ENCODE measurements around the gene WDFY4.

Gene WDFY4

DNA sequence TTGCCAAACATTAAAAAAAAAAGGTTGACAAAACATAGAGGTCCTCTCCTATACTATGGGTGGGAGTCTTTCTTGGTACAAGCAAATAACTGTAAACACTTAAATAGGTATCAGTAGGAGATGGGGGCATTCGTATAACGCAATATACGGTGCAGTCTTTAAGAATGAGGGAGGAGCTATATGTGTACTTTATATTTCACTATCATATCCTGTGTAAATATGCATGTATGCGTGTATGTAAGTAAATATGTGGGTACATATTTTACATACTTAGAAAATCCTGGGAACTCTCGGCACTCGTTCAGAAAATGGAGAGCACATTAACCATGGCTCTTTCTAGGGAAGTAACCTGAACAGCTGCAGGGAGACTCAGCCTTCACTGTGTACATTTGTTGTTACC is 337.0 kb downstream of the WDFY4 start:
- no peaks in the 10 kb centered on the region for H3K36me3 ChIP-seq (ENCODE audit: insufficient read depth)
- H3K79me2 ChIP-seq (ENCODE audit: insufficient read depth, low read depth) = no peaks in the 10 kb centered on the region
- no peaks in the 10 kb centered on the region for H3K4me1 ChIP-seq (ENCODE audit: low read depth, poor library complexity, severe bottlenecking)
- H3K4me2 ChIP-seq = no peak overlapping the region
- H3K9ac ChIP-seq = no peak overlapping the region
- H2AFZ ChIP-seq (ENCODE audit: low read depth) = no peak overlapping the region
- no peaks in the 10 kb centered on the region for H4K20me1 ChIP-seq (ENCODE audit: insufficient read depth)
- TF ChIP-seq, protein P1, sequence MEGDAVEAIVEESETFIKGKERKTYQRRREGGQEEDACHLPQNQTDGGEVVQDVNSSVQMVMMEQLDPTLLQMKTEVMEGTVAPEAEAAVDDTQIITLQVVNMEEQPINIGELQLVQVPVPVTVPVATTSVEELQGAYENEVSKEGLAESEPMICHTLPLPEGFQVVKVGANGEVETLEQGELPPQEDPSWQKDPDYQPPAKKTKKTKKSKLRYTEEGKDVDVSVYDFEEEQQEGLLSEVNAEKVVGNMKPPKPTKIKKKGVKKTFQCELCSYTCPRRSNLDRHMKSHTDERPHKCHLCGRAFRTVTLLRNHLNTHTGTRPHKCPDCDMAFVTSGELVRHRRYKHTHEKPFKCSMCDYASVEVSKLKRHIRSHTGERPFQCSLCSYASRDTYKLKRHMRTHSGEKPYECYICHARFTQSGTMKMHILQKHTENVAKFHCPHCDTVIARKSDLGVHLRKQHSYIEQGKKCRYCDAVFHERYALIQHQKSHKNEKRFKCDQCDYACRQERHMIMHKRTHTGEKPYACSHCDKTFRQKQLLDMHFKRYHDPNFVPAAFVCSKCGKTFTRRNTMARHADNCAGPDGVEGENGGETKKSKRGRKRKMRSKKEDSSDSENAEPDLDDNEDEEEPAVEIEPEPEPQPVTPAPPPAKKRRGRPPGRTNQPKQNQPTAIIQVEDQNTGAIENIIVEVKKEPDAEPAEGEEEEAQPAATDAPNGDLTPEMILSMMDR (conservative IDR thresholded peaks at IDR 0.05; ENCODE audit: low read depth, low read length) = no peak
- no peak overlapping the region for H3K27ac ChIP-seq
- H3K4me3 ChIP-seq (IDR thresholded peaks at IDR 0.05; ENCODE audit: insufficient read depth, low read depth, low read length) = no peak overlapping the region
- H3K27me3 ChIP-seq (ENCODE audit: insufficient read depth, low read depth) = no peaks in the 10 kb centered on the region

DNA sequence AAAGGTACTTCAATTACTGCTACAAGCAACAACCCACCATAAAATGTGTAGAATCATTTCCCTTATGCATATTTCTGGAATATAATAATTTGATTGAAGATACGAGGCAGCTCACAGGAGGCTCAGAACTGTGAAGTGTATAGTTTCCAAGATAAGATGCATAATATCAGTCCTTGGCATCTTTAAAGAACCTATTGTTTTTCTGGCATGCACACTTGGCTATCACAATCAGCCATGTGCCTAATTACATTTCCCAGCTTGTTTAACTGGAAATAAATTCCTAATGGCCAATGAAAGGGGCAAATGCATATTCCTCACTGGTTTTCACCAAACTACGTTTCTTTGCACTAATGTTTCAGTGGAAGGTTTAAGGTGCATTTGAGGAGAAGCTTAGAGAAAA is 338.4 kb downstream of the WDFY4 start:
- no peaks in the 10 kb centered on the region for H4K20me1 ChIP-seq (ENCODE audit: insufficient read depth)
- H3K4me2 ChIP-seq = no peak overlapping the region
- H2AFZ ChIP-seq (ENCODE audit: low read depth) = no peak overlapping the region
- no peaks in the 10 kb centered on the region for H3K27me3 ChIP-seq (ENCODE audit: insufficient read depth, low read depth)
- no peak overlapping the region for H3K4me3 ChIP-seq (IDR thresholded peaks at IDR 0.05; ENCODE audit: insufficient read depth, low read depth, low read length)
- H3K79me2 ChIP-seq (ENCODE audit: insufficient read depth, low read depth) = no peaks in the 10 kb centered on the region
- TF ChIP-seq, protein P1 (conservative IDR thresholded peaks at IDR 0.05; ENCODE audit: low read depth, low read length) = no peak
- no peaks in the 10 kb centered on the region for H3K36me3 ChIP-seq (ENCODE audit: insufficient read depth)
- no peaks in the 10 kb centered on the region for H3K4me1 ChIP-seq (ENCODE audit: low read depth, poor library complexity, severe bottlenecking)
- H3K9ac ChIP-seq = no peak overlapping the region
- H3K27ac ChIP-seq = no peak overlapping the region

DNA sequence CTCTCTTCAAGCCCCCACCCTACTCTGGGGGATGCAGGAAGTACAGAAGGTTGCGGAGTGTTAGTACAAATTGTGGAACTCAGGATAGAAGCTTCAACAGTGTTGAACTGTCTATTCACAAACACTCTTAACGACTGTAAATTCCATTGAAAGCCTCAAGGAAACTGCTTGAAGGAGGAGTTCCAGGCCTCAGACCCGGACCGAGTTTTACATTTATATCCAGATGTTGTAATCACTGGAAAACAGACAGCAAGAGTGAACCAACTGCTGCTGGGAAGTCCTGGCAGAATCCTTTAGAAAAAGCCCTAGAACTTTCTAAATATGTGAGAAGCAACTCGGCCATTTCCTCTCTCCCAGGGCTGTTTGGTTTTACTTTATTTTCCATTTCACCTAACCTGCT is 339.1 kb downstream of the WDFY4 start:
- Histone ChIP-seq H3K27ac (no peak overlapping the region), H3K79me2 (ENCODE audit: insufficient read depth, low read depth) (no peaks in the 10 kb centered on the region), H3K27me3 (ENCODE audit: insufficient read depth, low read depth) (no peaks in the 10 kb centered on the region), H3K36me3 (ENCODE audit: insufficient read depth) (no peaks in the 10 kb centered on the region), H2AFZ (ENCODE audit: low read depth) (no peak overlapping the region), H3K4me2 (no peak overlapping the region), H3K4me1 (ENCODE audit: low read depth, poor library complexity, severe bottlenecking) (no peaks in the 10 kb centered on the region), H4K20me1 (ENCODE audit: insufficient read depth) (no peaks in the 10 kb centered on the region), H3K9ac (no peak overlapping the region), H3K4me3 (IDR thresholded peaks at IDR 0.05; ENCODE audit: insufficient read depth, low read depth, low read length) (no peak overlapping the region)
- TF ChIP-seq, protein P1 (conservative IDR thresholded peaks at IDR 0.05; ENCODE audit: low read depth, low read length) = no peak

DNA sequence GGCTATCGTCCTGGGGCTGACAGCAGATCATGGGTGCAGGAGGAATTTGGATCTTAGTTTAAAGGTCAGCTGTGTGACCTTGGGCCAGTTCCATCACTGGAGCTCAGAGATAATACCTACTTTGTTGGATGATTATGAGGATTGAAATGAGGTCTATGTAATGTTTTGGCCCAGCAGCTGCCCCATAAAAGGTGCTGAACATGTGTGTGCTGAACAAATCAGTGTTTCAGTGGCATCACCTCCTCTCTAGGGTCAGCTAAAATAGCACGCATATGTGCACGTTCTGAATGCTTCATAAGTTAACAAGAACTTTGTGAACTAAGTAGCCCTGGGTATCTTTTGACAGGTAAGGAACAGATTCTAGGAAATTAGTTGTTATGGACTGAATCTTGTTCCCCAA is 339.8 kb downstream of the WDFY4 start:
- Histone ChIP-seq H4K20me1 (ENCODE audit: insufficient read depth) (no peaks in the 10 kb centered on the region), H3K9ac (no peak overlapping the region), H3K27ac (no peak overlapping the region), H3K4me1 (ENCODE audit: low read depth, poor library complexity, severe bottlenecking) (no peaks in the 10 kb centered on the region), H3K36me3 (ENCODE audit: insufficient read depth) (no peaks in the 10 kb centered on the region), H3K79me2 (ENCODE audit: insufficient read depth, low read depth) (no peaks in the 10 kb centered on the region), H3K4me2 (no peak overlapping the region), H2AFZ (ENCODE audit: low read depth) (no peak overlapping the region), H3K27me3 (ENCODE audit: insufficient read depth, low read depth) (no peaks in the 10 kb centered on the region), H3K4me3 (IDR thresholded peaks at IDR 0.05; ENCODE audit: insufficient read depth, low read depth, low read length) (no peak overlapping the region)
- TF ChIP-seq, protein P1 (conservative IDR thresholded peaks at IDR 0.05; ENCODE audit: low read depth, low read length) = no peak

All from KMS-11 (cell line).